GM19463 (cell line): ENCODE results near the gene SSU72.
"Not testable (repeated sequence)": the region's sequence is repeated elsewhere in the genome, so short reads cannot be mapped to it uniquely, and the experiment has no call there.

Experiments
- ATAC-seq: cut with Tn5 transposase; IDR thresholded peaks from one replicate; pipeline ENCODE4 v1.9.1; 2021; ENCODE audit warnings: mild to moderate bottlenecking, moderate library complexity; ENCODE audit not compliant: unreplicated experiment

The SSU72 gene

DNA sequence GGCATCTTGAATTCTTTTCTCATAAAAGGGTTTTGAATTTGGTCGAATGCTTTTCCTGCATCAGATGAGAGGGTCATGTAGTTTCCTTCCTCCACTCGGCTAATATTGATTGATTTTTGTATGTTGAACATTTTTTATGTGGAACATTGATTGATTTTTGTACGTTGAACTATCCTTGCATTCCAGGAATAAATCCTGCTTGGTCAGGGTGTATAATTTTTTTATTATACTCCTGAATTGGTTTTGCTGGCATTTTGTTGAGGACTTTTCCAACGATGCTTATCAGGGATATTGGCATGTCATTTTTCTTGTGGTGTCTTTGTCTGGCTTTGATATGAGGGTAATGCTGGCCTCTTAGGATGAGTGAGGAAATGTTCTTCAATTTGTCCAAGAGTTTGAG, 42.7 kb downstream of the SSU72 start:
- ATAC-seq = no peak

DNA sequence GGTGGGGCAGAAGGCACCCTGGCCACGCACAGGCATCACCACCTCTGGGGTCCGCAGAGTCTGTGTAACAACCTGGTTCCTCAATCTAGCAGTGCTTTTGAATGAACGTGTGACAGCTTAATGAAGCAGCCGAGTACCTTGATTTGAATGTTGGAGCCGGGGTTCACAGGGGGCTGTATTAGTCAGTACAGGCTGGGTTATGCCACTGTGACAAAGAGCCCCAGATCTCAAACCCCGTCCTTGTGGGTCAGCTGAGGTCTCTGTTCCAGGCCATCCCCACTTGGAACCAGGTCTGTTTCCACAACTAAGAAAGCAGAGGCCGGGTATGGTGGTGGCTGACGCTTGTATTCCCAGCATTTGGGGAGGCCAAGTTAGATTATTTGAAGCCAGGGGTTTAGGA, 44.7 kb downstream of the SSU72 start:
- no peak for ATAC-seq

DNA sequence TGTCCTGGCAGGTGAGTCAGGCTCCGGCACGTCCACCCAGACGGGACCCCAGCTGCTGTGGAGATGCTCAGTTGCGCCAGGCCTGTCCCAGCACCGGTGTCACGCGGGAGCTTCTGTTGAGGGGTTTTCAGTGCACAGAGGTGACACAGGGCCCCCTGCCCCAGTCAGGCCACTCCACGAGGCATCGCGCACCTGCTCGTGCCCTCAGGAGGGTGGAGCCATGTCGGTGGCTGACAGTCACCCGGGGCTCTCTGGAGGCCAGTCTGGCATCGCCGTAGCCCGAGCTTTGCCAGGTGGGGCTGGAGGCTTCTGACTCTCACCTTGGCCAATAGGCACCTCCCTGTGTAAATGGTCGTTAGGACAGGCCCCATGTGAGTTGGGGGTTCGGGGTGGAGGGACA, 45.3 kb downstream of the SSU72 start:
- ATAC-seq = no peak

DNA sequence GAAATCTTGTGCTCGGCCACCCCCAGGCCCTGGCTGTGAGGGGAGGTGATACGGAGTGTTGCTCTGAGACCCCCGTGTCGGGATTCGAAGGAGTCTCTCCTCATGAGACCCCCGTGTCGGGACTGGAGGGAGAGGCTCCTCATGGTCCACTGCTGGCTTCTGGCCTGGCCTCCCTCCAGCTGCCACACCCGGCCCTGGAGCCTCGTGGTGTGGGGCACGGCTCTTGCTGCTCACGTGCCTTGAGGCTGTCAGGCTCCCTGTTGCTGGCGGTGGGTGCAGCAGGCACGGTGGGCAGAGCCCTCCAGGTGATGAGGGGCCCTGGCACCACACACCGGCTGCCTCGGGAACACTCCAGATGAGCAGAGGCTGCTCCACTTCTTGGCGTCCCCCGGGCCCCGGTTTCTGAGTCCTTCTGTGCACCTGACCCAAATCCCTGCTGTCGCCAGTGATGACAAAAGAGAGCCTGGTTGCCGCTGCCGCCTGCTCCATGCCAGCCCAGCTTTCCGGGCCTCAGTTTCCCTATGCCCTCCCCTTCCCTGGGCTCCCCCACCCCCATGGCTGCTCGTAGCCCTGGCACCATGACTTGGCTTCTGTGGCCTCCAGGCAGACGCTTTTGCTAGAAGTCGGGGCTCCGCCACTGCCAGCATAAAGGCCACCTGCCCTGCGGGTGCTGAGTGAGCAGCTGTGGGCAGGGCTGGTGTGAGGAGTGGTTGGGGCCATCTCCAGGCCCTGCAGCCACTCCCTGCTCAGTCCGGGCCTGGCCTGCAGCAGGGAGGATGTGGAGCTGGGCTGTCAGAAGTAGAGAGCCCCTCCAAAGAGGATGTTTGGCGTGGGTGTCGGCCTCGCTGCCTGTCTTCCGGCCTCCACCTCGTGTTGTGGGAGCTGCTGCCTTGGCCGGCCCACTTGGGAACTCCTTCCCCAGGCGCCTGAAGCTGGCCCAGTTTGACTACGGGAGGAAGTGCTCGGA, 46.1 kb downstream of the SSU72 start:
- no peak for ATAC-seq

DNA sequence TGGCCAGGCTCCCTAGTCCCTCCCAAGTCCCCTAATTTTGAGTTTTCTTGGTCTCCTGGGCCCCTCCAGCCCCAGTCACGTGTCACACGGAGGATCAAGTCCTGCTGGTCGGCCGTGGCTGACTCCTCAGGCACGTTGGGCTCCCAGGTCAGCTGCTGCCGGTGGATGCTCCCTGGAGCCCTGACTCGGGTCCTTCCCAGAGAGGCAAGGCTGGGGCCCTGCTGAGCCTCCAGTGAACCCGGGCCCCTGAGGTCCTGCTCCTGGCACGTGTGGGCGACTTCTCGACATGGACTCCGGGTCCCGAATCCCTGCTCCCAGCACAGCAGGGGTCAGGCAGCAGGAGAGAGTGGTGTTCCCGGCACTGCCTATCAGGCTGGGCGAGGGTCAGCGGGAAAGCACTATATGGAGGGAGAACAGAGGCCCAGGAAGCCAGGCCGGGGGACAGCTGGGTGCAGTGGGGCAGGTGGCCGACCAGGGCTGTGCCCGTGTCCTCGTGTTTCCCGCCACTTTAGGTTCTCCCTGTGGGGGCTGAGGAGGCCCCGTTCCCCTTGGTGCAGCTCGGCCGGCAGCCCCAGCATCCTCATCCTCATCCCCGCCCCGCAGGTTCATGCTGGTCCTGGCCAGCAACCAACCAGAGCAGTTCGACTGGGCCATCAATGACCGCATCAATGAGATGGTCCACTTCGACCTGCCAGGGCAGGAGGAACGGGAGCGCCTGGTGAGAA, 47.4 kb downstream of the SSU72 start:
- ATAC-seq = no peak

DNA sequence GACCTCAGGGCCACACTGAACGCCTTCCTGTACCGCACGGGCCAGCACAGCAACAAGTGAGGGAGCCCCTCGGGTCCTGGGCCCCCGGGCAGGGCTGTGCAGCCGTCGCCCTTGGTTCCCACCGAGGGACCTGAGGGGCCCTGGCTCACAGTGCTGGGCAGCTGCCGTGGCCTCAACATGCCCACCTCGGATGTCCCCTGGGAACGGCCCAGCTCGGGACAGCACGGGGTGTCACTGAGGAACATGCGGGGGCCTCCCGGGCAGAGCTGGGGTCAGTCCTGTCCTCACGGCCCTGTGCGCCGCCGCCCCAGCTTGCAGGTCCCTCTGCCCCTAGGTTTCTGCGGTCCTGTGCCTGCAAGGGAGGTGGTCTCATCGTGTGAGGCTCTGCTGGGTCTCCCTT, 48.2 kb downstream of the SSU72 start:
- ATAC-seq = not testable (repeated sequence)

DNA sequence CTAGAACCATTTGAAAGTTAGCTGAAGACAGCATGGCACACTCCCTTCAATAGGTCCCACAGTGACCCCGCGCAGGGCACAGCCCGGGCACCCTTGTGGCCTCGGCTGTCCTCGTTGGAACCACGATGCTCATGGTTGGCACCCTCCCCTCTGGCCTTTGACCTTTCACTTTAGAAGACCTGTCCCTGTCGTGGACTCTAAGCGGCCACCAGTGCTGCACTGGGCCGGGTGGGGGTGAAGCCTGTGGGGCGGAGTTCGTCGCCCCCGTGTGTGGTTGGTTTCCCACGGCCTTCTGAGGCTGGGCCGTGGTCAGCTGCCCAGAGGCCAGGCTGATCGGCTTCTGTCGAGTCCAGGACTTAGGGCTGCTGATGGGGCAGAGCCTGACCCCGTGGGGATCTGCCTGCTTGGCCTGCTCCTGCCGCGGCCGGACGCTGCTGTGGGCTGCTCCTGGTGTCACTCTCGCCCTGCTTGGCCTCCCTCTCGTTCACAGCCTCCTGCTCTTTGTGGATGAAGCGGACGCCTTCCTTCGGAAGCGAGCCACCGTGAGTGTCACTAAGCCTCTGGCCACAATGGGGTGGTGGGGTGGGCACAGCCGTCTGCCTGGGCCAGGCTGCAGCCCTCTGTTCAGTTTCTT, 49.8 kb downstream of the SSU72 start:
- ATAC-seq = not testable (repeated sequence)

DNA sequence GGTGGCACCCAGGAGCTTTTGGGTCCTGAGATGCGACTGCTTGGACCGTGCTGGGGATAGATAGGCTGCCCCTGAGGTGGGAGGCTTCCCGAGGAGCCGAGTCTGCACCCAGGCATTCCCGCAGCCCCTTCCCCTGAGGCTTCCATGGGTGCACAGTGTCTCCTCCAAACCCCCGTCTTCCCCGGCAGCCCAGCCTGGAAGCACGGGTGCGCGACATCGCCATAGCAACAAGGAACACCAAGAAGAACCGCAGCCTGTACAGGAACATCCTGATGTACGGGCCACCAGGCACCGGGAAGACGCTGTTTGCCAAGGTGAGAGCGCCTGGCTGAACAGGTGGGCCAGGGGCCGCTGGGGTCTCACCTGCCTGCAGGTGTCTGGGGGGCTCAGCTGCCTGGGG, 51.0 kb downstream of the SSU72 start:
- ATAC-seq = not testable (repeated sequence)

DNA sequence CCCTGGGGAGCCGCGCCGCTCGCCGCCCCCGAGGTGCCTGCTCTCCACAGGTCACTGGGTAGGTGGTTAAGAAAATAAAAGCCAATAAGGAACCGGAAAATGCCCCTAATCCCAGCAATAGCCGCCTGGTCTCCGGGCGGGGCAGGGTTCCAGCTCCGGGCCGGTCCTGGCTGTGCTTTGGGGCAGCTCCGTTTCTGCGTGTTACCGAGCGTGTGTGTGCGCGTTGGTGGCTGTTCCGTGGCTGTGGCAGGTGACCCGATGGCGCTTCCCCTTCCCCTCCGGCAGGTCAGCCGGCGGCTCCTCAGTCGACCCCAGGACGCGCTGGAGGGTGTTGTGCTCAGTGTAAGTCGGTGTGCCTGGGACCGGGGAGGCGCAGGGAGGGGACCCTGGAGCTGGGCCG, 51.4 kb downstream of the SSU72 start:
- not testable (repeated sequence) for ATAC-seq

DNA sequence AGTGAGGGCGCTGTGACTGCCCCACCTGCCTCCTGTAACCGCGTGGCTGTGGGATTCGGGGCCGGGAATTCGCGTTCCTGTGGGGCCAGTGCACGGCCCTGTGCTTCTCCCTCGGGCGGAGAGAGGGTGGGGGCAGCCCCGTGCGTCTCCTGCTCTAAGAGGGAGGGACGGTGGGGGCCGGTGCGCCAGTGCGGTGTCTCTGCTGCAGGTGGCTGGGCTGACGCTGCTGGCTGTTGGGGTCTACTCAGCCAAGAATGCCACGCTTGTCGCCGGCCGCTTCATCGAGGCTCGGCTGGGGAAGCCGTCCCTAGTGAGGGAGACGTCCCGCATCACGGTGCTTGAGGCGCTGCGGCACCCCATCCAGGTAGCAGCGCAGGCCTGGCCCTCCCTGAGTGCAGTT, 52.1 kb downstream of the SSU72 start:
- not testable (repeated sequence) for ATAC-seq

DNA sequence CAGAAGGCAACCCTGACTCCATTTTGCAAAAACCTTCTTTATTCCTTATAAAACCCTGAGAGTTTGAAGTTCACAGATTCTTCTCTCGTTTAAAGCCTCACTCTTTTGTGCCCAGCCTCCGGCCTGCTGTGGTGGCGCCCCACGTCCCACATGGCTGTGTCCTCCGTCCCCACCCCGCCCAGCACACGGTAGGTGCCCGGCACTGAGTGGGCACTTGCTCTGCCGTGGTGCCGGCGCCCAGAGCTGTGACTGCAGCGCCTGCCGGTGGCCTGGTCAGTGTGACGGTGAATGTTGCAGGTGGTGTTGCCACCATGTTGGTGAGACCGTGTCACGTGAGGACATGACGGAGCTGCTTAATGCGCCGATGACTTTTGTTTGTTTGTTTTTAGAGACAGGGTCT, 53.3 kb downstream of the SSU72 start:
- no peak for ATAC-seq

DNA sequence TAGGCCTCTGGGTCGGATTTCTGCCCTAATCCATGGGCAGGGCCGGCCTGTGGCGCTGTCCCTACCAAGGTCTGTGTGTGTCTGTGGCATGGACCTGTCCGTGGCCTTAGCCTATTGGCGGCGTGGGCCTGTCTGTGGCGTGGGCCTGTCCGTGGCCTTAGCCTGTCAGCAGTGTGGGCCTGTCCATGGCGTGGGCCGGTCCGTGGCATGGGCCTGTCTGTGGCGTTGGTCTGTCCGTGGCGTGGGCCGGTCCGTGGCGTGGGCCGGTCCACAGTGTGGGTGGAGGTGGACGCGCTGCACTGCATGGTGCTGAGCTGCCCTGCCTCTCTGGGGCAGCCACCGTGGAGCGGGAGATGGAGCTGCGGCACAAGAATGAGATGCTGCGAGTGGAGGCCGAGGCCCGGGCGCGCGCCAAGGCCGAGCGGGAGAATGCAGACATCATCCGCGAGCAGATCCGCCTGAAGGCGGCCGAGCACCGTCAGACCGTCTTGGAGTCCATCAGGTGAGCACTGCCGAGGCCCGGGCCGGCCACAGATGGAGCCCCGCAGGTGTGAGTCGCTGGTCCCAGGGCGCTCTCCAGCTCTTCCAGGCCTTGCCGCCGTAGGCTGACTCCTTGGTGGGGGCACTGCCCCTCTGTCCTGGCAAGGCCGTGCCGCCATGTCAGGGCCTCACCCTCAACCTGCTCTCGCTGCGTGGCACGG, 54.7 kb downstream of the SSU72 start:
- ATAC-seq = not testable (repeated sequence)

DNA sequence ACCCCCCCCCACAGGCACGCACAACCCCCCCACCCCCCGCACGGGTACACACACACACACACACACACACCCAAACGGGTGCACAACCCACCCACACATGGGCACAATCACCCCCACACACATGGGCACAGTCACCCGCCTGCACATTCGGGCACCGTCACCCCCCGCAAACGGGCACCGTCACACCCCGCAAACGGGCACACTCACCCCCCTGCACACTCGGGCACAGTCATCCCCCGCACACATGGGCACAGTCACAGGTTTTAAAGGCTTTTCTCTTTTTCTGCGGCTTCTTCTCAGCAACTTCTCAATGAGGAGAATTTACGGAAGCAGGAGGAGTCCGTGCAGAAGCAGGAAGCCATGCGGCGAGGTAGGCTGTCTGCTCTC, 56.0 kb downstream of the SSU72 start:
- not testable (repeated sequence) for ATAC-seq

DNA sequence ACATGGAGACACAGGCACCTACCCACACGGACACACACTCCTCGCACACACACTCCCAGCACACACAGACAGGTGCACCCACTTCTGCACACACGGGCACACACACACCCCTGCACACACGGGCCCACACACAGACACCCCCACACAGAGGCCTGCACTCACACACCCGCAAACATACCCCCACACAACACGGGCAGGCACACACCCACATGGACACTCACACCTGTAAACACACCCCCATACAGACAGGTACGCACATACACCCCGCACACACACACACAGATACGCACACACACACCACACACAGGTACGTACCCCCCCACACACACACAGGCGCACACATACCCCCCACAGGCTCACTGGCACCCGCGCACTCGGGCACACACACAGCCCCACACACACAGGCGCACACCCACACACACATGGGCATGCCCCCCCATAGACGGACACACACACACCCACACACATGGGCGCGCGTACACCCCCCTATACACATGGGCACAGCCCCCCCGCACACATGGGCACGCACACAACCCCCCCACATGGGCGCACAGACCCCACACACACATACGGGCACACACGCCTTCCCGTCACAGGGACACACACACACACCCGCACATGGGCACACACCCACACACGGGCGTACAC, 56.6 kb downstream of the SSU72 start:
- no peak for ATAC-seq

DNA sequence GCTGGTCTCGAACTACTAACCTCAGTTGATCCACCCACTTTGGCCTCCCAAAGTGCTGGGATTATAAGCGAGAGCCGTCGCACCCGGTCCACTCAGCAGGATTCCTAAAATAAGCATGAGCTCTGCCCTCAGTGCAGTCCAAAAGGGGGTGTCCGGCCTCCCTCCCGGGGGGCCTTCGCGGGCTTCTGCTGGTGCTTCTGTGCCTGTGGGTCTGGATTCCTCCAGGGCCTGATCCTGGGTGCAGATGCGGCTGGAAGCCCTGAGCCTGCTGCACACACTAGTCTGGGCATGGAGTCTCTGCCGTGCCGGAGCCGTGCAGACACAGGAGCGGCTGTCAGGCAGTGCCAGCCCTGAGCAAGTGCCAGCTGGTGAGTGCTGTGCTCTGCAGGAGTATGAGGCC, 57.7 kb downstream of the SSU72 start:
- not testable (repeated sequence) for ATAC-seq

DNA sequence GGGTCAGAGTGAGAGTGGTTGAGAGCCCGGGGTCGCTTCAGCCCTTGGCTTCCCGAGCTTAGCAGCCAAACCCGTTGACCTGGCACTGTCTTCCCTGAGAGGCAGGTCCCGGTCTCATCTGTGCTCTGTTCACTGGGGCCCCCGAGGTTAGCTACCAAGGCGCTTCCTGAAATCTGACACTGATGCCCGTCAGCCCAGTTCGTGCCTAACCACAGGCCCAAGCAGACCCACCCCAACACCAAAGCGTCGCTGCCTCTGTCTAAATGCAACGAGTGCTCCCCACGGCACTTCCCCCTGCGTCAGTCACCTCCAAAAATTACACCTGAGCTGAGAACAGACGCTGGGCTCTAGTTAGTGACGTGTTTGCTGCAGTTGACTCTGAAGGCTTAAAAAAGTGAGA, 60.3 kb downstream of the SSU72 start:
- ATAC-seq = not testable (repeated sequence)

DNA sequence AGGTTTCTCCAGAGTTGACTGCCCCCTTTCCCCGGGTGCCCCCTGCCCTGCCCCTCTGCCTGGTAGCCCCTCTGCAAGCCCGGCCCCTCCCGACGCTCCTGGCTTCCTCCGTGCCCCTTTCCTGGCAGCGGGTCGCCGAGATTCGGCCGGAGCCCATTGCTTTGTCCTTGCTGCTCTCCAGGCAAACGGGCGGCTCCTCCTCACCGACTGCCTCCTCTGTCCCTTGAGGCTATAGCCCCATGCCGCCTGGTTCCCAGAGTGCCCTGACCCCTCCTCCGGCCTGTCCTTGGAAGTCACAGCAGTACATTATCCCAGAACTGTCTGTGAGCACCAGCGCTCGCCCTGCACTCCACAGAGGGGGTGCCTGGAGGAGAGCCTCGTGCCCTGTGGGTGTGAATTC, 61.0 kb downstream of the SSU72 start:
- not testable (repeated sequence) for ATAC-seq

DNA sequence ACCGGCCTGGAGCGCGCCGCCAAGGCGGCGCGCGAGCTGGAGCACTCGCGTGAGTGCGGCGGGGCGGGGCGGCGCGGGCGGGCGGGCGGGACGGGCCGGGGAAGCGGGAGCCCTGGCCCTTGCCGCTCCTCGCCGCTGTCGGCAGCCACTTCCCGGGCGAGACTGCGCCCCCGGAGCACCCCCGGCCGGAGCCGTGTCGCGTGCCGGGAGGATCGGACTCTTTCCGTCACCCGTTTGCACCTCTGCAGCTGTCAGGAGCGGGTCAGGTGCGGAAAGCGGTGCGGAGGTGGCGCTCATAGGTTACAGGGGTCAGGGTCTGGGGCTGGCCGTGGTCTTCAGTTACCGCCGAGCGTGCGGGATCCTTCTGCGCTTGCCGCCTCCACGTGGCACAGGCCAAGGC, 62.2 kb downstream of the SSU72 start:
- ATAC-seq = not testable (repeated sequence)

DNA sequence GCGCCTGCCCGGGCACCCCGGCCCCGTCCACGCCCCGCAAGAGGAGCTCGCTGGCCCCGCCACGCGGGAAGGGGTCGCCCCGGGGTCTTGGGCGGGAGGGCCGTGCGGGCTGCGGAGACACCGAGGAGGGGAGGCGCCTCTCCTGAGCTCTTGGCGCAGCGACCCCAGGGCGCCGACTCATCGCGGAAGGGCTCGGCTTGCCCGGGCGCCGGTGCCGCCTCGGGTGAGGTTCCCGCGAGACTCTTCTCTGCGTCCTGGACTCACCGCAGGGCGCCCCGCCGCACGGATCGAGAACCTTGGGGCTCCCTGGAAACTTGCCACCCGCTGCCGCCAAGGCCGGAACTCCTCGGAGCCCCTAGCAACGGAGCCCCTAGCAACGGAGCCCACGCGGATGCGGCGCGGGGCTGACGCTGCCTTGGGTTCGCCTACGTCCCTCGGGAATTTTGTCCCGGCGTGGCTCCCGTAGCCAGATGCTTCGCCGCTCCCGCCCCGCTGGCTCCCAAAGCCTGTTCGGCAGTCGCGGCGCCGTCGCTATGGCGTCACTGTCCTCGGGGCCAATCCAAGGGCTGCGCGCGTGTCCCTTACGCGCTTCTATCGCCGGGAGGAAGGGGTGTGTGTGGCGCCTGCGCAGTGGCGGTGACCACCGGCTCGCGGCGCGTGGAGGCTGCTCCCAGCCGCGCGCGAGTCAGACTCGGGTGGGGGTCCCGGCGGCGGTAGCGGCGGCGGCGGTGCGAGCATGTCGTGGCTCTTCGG, 63.0 kb downstream of the SSU72 start, which contains the start of gene ATAD3A:
Gene ATAD3A, plus strand, starts transcription at position 630 of the 753 bp plus-strand sequence. Its CDS starts 107 bp downstream, at position 737.
- ATAC-seq = peak; percentile 91
